HG02885 (cell line): Measurements from ENCODE around the gene UNC119.
A peak's percentile ranks its signal among the peaks of the same experiment; 100 is the strongest.

Experiments used
- ATAC-seq: cut with Tn5 transposase; IDR thresholded peaks from one replicate; pipeline ENCODE4 v1.9.1; 2021; ENCODE audit warnings: mild to moderate bottlenecking; ENCODE audit not compliant: unreplicated experiment, poor library complexity

The UNC119 gene

DNA sequence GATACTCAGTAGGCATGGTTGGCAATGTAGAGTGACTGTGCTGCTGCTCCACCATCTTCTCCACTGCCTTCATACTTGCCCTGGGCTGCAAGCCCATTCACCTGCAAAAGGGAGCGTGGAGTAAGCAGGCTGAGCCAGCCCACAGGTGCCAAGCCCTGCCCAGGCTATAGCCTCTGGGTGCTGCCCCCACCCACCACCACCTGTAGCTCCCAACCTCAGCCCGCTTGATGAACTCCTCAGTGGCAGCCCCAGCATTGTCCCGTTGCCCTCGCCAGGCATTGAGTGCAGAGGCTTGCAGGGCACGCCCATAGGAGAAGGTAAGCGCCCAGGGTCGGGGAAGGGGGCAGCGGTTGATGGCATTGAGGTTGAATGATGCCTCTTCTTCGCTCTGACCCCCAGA is 21.1 kb upstream of the UNC119 start:
- no peak for ATAC-seq

DNA sequence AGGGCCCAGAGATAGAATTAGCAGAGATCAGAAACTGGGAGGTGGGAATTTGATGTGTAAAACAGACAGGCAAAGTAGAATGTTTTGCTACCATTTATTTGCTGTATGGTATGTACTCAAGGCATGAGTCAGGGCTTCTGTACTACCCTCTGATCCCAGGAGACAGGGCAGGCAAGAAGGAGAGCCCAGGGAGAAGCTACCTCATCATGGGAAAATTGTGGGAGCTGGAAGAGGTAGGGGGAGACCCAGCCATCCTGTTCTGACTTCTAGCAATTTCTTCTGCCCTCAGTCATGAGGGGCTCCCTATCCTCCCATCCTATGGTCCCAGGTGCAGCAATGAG is 20.6 kb upstream of the UNC119 start:
- no peak for ATAC-seq

DNA sequence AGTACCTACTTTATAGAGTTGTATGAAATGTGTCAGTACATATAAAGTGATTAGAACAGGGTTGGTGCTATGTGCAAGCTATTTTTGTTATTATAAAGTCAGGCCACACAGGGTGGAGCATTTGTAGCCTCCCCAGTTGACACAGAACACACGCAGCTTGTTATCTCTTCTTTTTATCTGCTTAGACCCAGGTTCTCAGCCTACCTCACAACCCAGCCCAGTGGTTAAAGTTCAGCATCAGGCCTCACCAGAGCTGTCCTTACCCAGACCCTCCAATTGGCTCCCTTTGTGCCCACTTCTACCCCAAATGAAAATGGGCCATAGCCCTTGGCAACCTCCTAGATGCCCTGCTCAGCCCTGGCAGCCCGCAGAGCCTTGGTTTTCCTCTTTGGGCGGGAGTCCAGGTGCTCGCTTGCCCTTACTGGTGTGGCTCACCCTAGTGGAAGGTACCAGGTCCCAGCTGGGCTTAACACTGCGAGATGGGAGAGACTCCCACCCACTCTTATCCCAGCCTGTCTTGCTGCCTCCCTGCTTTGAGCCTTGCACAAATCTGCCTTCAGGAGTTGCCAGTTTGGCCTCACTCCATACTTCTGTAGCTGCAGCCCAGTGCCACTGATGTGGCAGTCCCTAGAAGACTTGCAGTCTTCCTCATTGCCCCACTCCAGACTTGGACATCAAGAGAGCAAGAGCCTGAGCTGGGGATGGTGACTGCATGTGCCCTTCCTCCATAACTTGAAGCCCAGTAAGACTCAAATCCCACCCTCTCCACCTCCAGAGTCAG is 20.0 kb upstream of the UNC119 start:
- ATAC-seq: no peak

DNA sequence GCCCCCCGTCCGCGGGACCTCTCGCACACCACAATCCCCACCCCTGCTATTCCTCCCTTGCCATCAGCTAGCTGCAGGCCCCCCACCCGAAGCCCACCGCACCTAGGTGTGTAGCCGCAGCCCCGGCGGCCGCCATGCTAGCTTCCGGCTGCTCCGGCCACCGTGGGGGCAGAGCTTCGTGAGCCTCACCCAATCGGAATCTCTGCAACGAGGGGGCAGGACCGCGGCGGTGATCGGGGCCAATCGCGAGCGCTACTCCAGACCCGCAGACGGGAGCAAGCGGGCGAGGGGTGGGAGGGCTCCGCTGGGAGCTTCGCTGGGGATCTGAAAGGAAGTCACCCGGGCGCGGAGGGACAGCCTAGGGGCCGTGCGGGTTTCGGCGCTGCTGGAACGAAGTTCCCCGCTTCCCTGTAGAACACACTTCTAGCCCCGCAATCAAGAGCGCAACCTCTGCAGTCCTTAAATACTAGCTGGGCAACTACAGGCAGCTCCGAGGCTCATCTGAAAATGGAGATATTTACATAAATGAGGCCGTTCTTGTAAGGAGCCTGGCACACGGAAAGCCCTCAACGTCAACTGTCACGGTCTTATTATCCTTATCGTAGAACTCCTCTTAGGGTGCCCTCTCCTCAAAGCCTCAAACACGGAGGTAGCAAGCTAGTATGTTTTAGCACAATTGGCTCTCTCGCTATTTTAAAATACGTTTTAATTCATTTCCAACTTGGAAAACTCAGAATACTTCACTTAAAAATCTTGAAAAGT is 19.1 kb upstream of the UNC119 start, which contains the start of gene PIGS:
TSS of gene PIGS (minus strand) at position 164 of the 762 bp plus-strand sequence. CDS start at position 136, 28 bp downstream.
- ATAC-seq: peak; percentile 90

DNA sequence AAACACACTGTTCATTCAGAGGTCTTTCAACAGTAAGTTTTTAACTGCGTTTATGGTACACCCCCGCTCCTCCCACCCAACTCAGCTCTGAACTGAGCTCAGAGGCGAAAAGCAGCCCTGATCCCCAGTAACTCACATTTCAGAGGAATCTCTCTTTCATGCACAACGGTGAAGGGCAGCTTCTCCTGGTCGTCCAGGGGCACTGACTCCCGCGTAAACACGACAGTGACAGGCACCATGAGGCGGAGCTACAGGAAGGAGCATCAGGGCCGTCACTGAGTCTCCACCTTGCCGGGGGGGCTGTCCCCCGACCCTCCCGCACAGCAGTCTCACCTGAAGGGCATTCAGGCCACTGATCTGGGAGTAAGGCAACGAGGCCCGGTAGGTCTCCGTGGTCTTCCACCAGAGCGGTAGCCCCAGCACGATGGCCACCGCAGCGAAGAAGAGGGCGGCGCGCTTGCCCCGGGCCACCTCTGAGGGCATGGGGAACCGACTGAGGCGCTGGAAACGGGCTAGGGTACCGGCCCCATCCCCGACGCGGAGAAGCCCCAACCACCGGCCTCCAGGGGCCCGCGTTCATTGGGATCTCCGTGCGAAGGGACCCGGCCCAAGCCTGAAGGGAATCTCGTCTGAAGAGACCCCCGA is 18.4 kb upstream of the UNC119 start:
- peak; percentile 30 for ATAC-seq

DNA sequence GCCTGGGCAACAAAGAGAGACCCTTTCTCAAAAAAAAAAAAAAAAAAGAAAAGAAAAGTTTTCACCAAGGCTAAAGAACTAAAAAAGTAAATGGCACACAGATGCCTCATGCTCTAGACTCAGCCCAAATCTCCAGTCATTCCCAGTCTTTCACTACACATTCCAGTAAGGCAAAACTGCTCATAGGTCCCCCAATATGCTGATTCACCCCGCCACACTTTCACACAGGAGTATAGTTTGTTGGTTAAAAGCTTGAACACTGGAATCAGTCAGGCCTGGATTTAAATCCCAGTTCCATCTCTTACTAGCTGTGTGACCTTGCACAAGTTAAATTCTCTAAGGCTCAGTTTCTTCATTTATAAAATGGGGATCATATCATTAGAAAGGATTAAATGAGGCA is 17.0 kb upstream of the UNC119 start:
- ATAC-seq: no peak

DNA sequence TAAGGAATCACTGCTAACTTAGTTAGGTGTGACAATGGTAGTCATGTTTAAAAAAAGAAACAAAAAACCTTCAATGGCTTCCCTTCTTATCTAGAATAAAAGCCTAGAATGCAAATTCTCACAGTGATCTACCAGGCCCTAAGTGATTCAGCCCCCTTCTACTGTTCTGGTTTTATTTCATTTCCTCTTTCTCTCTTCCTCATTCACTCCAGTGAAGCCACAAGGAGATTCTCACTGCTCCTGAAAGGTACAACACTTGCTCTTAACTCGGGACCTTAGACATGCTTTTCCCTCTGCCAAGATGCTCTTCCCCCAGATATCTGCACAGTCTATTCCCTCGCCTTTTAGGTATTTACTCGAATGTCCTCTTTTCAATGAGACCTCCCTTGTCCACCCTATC is 15.2 kb upstream of the UNC119 start:
- ATAC-seq: peak; percentile 32

DNA sequence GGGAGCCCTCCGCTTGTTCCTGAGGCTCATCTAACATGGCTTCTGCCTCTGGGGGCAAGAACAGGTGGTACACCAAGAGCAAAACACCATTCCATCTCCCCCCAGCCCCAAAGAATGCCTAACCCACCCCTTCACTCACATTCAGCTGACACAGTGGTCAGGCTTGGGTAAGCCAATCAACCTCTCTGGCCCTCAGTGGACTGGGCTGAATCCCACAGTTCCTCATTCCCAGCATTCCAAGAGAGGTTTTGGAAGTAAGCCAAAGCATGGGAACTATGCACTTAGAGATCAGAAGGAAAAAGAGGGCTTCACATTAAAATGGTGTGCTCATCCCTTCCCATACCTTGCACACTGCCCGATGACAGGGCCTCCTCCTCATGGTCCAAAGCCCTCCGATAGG is 11.1 kb upstream of the UNC119 start:
- ATAC-seq: no peak

DNA sequence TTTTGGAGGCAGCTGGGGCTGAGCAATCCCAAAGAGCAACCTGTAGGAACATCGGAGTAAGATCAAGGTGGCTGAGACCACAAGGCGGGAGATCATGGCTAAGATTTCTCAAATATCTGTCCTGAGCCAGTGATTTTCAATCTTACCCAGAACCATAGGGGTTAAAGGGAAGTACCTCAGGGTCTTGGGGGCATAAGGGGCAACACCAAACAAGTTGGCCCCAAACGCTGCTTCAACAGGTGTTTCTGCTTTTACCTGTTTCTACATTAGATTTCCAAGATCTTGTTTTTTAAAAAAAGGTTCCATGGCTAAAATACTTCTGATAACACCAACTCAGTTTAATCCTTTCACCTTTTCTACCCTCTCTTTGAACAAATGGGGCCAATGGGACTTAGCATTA is 2.6 kb upstream of the UNC119 start:
- no peak for ATAC-seq

DNA sequence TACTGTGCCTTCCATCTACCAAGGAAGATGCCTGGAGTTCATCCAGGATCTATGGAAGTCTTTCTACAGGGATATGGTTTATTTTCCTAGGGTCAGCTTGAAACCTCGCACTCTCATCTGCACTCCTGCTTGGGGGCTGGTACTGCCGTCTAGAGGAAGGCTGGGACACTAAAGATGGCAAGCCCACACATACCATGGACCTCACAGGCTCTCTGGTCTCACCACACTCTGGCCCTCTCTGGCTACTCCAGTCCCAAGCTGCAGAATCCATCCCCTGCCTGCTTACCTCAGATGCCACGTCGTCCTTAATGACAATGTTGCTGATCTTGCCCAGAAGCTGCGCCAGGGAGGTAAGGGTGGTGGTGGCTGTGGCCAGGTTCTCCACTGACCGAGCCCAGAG is 2.1 kb upstream of the UNC119 start:
- ATAC-seq: no peak

DNA sequence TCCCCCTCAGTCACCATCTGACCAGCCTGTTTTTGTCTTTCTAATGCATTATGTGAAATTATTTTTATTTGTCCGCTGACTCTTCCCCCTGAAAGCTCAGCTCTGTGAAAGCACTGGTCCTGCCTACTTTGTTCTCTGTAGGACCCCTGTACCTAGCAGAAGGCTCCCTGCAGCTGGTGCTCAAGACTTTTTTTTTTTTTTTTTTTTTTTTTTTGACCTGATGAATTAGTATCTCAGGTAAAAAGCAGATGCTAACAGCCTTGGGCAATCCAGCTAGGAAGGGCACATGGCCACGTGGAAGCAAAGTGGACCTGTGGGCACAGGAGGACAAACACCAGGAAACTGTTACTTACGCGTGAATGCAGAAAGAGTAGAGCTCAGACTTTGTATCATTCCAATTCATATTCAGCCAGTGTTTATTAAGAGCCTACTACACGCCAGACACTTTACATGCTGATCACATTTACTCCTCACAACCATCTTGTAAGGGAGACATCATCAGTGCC is 629 bp upstream of the UNC119 start:
- no peak for ATAC-seq

DNA sequence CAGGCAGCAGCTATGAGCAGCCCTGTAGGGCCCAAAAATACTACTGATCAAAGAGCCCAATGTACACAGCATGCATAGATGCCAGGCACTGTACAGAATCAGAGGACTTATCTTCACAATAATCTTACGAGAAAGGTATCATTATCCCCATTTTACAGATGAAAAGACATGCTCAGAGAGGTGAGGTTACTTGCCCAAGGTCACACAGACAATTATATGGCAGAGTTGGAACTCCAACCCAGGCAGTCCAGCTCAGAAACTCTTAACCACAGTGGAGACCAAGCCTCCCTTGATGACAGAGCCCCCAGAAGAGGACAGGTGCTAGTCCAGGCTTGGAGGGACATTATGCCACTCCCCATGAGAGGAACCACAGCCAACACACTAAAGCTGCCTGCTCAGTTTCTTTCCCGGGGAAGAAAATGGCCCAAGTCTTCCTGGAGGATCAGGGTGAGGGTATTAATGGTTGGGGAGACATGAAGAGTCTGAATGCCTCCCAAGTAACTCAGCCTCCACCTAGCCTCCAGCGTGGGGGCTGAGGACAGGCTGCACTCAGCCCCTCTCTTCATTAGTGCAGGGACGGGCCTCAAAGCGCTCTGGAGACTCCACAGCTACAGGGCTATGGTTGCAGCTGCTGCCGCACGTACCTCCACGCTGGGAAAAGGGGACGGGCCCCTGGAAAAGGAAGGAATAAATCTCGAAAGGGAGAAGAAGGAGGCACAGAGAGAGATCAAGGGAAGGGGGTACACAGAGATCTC is 826 bp downstream of the UNC119 start:
- ATAC-seq: no peak

DNA sequence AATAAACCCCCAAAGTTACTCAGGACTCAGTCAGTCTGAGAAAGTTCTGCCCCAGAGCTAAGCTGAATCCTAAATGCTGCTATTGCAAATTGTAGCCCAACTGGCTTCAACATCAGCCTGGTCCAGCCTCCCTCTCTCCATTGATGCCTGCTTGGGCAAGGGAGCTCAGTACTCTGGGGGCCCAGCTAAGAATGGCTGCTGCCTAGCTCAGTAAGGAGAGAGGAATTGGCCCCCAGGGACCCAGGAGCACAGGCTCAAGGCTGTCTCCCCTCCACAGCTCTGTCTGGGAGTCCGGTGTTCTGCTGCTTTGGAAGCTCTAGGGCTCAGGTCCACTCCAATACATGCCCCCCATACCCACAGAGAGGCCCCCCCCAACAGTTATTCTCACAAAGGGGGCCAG is 1.6 kb downstream of the UNC119 start:
- no peak for ATAC-seq

DNA sequence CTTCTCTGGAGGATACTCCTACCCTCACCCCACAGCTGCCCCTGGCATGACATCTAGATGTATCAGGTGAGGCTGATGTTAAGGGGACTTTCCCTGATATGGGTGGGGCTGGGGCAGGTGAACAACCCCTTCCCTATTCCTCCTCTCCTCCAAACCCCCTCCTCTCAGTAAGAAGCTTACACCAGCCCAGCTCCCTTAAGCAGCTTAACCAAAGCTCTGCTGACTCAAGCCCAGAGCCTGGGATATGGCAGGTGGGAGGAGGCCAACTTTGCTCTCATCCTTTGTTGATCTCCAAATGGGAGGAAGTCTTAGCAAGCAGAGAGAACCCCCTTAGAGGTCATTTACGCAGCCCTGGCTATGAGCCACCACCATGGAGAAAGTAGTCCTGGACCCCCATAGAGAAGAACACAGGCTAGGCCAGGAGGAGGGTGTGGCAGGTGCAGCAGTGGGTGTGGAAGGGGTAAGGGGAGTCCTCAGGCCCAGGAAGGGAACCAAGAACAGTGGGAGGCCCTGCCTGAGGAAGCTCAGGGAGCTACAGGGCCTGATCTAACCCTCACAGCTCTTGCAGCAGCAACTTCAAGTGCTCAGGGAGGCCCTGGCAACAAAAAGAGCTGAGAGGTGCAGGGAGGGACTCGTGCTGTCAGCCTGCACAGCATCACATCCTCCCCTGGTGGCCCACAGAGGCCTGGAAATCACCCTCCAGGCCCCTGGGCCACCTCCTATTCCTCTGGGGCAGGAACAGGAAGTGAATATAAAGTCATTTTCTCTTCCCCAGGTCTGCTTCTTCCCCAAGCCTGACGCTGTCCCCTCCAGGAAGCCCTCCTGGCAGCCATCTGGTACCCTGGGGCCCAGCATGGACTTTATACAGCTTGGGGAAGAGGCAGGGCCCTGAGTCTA is 2.9 kb downstream of the UNC119 start:
- ATAC-seq: no peak

DNA sequence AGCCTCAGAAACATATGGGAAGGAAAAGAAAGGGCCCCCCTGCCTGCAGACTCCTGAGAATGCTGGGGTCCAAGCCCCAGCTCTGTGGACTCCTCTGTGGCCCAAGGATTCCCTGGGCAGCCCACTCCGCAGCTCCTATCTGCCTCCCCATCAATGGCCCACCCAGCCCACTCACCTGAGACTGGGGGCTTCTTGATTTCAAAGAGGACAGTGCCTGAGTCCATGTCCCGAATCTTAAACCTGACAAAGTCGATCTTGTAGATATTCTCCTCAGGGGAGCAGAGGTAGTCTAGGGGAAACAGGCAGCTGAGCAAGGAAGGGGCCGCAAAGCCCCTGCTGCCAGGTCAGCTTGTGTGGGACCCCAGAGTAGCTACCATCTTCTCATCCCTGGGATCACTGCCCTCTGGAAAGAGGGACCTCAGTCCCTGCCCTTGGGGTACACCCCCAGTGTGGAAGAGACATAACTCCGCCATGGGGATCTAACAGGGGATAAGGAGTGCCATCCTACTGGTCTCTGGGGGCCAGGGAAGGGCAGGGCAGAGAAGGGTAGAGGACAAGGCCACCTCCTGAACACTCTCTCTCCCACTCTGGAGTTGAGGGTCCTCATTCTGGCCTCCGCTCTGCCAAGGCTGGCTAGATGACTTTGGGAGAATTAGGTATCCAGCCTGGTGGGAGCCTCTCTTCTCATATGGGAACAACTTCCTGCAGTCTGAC is 3.9 kb downstream of the UNC119 start:
- ATAC-seq: no peak

DNA sequence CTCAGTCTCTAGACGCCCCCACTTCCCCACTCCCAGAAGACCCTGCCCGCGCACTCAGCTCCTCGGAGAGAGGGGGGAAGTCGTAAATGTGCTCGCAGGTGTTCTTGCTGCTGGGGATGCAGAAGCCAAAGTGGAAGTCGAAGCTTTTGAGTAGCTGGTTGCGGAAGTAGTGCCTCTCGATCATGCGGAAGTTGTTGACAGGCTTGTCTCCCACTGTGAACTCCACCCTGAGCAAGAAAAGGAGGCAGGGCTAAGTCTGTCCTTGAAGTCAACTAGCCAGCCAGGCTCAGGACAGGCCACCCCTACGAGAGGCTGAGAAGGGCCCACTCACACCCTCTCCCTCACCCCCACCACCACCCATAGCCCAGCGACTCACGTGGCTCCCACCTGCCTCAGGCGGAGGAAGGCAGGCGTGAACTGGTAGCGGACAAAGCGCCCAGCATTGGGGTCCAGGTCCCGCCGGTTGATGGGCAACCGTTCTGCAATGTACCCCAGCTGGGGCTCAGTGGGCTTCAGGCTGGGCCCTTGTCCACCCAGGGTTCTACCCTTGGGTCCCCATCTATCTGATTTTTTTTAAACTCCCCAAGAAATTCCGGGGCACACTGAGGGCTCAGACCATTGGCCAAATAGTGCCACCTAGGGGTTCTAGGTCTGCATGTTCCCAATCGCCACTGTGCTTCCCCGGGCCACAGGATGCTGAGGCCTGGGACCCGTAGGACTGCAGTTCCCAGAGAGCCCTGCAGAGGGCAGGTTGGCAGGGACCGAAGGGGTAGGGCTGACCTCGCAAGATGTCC is 4.6 kb downstream of the UNC119 start:
- ATAC-seq: peak; percentile 38

DNA sequence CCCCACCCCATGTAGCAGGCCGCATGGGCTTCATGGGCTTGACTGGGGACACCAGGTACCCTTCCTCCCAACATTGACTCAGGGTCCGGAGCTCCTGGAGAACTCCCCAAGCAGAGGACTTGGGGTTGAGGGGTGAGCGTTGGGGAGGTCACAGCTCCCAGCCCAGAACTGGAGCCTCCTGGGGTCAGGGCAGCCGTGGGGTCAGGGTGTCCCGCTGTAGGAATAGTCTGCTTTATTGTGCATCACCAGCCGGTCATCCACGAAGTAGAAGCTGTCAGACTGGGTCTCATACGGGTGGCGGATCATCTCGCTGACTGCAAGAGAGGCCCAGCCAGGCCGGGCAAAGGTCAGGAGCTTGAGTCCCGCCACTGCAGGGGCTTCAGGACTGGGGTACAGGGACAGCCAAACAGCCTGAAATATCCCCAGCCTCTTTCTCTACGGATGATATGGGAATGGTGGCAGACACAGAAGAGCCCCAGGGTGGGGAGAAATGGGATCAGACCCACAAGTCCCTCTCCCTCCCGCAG is 5.3 kb downstream of the UNC119 start:
- ATAC-seq: no peak
